Stimulated activated CD8-positive, alpha-beta memory T cell treated with anti-CD3 and anti-CD28 coated beads, Interleukin-12 subunit alpha, Interleukin-12 subunit beta, amount 100 ng/mL, for 1 hour (primary cell): ENCODE results near the gene ELF2.
"Not testable (repeated sequence)": the region's sequence is repeated elsewhere in the genome, so short reads cannot be mapped to it uniquely, and the experiment has no call there.

Source experiments
- DNase-seq: peaks from one replicate; pipeline ENCODE4 v3.0.0-alpha.2; 2020; ENCODE audit warnings: low read depth

The ELF2 gene

DNA sequence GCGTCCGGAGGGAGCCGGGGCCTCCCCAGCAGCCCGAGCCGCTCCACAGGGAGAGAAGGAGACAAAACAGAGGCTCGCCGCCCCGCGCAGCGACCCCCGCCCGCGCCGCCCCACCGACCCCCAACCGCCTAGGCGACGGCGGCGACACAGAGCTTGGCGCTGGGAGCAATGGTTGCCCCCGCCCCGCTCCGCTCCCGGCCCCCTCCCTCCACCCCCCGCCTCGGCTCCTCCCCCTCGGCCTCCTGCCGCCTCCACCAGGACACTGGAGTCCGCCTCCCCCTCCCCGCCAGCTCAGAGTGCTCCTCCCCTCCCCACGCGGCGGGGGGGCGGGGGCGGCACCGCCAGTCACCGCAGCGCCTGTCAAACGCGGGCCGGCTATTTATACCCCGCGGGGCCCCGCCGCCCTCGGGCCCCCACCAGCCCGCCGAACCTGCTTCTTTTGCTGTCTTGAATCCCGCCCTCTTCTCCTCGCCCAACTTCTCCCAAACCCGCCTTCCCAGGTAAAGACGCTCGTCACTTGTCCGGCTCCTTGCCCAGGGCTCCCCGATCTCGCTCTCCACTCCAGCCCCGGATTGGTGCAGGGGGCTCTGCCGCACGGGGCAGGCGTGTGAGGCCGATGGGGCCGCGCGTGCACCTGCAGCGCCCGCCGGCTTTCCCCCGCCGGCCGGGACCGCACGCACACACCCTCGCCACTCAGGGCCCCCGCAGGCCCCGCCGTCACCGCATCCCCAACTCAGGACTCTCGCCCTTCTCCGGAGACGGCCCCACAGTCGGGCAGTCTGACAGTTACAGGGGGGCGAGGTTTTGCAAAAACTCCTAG lies at the start of gene ELF2:
Gene ELF2 (minus strand): TSS at position 170 of the 820 bp plus-strand sequence. CDS start 39,517 bp downstream, outside the sequence.
- DNase-seq = peak; percentile 66

DNA sequence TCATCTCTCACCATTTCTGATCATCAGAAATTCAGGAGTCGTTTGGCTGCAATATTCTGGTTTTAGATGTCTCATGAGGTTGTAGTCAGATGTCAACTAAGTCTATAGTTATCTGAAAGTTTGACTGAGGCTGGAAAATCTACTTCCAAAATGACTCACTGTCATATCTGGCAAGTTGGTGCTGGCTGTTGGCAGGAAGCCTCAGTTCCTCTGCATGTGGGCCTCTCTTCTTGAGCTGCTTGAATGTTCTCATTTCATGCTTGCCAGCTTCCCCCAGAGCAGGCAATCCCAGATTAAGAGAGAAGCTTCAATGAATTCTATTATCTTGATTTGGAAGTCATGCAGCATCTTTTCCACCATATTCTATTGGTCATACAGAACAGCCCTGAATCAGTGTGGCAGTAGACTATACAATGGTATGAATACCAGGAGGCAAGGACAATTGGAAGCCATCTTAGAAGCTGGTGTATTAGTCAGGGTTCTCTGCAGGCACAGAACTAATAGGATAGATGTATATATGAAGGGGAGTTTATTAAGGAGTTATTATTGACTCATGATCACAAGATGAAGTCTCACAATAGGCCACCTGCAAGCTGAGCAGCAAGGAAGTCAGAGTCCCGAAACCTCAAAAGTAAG lies 46.8 kb upstream of the ELF2 start:
- no peak for DNase-seq

DNA sequence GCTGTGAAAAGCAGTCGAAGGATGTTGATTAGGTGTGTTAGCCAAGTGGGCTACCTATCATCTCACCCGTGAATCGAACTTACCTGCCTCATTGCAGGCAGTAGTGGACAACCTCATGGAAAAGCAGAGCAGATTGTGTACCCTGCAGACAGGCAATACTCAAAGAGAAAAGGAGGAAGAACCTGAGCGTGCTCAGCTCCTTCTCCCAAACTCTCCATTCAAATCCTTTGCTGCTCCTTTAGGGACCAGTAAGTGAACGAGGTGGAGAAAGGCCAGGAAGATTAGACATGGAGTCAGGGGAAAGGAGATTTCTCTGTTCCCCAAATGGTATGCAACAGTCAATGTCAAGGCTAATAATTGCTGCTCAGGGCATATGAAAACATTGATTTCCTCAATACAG lies 45.2 kb upstream of the ELF2 start:
- DNase-seq = no peak

DNA sequence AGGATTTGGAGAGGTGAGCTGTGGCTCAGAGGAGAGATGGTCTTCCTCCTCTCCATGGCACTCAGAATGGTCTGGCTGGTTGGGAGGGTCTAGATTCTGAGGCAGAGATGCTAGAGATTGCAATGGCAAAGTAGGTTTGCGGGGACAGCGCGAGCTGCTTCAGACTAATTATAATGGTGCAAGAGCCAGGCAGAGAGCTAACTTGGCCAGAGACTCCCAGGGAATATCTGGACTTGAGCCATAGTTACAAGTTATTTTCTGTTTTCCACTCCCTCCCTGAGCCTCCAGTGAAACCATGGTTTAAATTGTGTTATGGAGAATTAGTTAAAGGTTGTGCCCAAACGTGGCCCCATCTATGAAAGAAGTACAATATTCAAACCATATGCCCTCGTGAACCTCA lies 44.7 kb upstream of the ELF2 start:
- no peak for DNase-seq

DNA sequence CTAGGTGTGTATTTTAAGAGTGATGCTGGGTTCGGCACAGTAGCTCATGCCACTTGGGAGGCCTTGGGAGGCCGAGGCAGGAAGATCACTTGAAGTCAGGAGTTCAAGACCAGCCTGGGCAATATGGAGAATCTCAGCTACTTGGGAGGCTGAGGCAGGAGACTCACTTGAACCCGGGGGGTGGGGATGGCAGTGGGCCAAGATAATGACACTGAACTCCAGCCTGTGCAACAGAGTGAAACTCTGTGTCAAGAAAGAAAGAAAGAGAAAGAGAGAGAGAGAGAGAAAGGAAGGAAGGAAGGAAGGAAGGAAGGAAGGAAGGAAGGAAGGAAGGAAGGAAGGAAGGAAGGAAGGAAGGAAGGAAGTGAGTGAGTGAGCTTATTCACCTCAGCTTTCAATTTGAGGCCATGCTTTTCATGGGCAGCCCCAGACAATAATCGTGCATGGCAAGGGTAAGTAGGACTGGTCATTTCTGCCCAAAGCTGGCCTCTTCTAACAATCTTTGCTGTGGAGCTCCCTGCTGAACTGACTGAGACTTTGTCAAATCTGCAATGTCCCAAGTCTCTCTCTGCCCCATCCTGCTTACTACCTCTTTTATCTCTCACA lies 42.5 kb upstream of the ELF2 start:
- DNase-seq = no peak

DNA sequence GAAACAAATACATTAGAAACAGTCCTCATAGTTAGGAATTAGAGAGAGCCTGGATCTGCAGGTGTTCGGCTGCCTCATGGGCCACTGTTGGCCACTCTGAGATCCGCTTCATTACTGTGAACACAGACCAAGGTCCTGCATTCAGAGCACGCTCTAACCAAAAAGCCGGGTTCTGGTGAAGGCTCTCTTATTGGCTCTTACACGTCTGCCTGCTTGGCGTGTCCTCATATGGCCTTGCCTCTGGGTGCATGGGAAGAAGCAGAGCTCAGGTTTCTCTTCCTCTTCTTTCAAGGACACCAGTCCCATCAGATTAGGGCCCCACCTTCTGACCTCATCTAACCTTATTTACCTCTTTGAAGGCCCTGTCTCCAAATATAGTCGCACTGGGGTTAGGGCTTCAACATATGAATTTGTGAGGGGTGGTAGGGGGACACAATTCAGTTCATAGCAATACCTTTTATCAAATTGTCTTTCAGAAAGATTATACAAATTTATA lies 37.1 kb upstream of the ELF2 start:
- DNase-seq = no peak

DNA sequence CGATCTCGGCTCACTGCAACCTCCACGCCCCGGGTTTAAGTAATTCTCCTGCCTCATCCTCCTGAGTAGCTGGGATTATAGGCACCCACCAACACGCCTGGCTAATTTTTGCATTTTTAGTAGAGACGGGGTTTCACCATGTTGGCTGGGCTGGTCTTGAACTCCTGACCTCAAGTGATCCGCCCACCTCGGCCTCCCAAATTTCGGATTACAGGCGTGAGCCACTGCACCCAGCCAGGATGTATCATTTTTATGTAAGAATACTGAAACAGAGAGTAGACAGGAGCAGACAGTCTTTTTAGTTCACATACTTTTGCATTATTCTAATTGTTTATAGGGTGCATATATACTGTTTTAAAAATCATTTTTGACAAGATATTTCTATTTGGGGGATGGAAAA lies 36.6 kb upstream of the ELF2 start:
- DNase-seq = not testable (repeated sequence)

DNA sequence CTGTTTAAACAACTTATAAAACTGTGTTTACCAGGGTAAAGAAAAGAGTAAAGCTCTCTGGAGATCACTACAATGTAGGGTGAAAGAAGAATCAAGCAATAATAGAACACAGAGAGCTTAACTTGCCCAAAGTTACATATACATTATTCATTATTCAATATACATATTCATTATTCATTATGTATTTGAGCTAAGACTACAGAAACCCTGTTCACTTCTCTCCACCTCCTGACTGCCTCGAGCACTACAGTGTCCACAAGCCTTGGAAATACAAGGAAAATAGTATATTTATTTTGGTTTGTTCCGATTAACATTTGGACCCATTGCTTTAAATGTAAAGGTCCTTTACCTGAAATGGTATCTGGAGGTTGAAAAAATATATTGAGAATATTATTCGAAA lies 35.9 kb upstream of the ELF2 start:
- DNase-seq = no peak

DNA sequence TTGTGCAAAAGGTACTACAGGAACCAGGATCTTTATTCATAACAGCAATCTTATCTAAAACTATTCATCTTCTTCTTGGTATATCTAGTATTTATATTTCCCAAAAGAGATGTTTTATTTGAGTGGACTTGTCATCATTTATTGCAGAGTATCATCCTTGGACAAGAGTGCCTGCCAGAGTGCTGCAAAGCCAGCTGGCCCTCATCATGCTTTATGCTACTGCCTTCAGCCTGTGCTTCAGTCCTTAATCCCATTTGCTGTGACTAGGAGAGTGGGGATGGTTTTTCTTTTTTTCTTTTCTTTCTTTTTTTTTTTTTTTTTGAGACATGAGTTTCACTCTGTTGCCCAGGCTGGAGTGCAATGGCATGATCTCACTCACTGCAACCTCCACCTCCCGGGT lies 33.5 kb upstream of the ELF2 start:
- no peak for DNase-seq

DNA sequence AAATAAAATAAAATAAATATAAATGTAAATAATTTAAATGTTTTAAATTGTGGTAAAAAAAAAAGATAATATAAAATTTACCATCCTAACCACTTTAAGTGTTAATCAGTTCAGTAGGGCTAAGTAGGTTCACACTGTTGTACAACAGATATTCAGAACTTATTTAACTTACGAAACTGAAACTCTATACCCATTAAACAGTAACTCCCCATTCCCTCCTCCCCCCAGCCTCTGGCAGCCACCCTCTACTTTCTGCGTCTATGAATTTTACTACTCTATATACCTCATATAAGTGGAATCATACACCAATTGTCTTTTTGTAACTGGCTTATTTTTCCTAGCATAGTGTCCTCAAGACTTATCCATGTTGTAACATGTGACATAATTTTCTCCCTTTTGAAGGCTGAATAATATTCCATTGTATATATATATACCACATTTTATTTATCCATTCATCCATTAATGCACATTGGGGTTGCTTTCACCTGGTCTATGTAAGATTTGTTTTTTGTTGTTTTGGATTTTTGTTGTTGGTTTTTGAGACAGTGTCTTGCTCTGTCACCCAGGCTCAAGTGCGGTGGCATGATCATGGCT lies 32.5 kb upstream of the ELF2 start:
- DNase-seq = no peak

DNA sequence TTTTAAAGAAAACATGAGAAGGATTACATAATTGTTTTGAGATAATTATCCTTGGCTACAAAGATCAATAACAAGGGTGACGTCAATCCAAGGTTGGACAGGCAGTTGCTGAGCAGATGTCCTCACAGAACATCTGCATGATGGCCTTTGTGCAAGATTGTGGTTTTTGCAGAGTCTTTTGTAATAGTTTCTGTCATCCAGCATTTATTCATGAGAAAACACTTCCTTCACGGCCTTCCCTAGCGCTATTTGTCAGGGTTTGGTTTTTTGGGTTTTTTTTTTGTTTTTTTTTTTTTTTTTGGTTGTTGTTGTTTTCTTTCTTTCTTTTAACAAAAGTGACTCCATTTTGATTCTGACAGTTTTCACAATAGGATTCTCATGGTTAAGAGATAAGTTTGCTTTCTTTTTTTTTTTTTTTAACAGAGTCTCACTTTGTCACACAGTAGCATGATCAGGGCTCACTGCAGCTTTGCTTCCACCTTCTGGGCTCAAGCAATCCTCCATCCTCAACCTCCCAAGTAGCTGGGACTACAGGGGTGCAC lies 31.5 kb upstream of the ELF2 start:
- no peak for DNase-seq

DNA sequence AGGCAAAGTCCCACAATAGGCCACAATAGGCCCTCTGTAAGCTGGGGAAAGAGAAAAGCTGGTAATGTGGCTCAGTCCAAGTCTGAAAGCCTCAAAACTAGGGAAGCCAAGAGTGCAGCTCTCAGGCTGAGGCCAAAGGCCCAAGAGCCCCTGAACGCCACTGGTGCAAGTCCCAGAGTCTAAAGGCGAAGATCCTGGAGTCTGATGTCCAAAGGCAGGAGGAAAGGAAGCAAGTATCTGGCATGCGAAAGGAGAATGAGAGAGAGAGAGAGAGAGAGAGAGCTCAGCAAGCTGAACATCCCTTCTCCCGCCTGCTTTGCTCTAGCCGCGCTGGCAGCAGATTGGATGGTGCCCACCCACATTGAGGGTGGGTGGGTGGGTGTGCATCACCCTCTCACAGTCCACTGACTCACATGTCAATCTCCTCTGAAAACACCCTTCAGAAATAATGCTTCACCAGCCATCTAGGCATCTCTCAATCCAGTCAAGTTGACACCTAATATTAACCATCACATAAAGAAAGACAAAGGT lies 30.9 kb upstream of the ELF2 start:
- no peak for DNase-seq

DNA sequence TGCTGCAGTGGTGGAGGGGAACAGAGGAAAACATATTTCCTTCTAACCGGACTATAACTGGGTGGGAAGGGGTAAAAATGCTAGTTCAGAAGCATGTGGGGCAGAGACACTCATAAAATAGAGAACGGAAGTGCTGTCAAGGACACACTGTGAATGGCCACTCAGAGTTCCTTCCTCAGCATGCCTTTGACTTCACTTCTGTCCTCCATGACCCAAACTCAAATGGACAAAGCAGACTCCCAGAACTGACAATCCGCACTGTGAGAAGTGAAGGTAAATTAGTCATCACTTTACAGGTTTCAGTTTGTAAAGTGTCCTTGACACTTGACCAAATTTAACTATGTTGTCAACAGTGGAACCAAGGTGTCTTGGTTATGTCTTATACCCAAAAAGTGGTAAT lies 30.2 kb upstream of the ELF2 start:
- no peak for DNase-seq

DNA sequence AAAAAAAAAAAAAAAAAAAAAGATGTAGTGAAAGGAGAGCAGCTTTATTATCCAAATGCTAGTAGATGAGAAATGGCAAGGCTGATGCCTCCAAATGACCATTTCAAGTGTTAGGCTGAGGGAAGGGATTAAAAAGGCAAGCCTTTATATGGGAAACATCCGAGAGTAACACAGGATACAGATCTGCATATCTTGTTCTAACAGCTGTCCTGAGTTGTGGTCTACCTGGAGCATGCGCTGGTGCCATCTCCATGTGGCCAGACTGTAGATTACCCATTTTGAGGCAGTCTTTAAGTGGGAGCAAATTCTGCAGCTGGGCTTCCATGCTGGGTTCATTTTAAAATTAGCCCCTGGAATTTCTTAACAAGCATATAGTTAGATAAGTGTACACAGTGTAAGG lies 26.0 kb upstream of the ELF2 start:
- DNase-seq = no peak

DNA sequence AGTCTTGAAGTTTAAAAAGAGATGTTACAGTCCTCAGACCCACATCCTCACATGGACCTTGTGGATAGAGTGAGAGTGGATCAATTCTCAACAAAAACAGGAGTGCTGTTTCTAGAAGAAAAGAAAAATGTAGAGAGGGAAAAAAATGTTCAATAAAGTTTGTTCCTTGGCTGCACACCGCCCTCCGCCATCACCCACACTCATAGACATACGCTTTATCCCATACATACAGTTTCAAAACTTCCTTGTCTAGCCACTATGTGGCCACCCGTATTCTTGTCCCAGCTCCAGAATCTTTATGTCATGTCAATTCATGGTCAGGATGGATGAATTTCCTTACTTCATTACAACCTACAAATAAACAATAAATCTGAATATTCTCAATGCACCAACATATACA lies 23.5 kb upstream of the ELF2 start:
- DNase-seq = no peak

DNA sequence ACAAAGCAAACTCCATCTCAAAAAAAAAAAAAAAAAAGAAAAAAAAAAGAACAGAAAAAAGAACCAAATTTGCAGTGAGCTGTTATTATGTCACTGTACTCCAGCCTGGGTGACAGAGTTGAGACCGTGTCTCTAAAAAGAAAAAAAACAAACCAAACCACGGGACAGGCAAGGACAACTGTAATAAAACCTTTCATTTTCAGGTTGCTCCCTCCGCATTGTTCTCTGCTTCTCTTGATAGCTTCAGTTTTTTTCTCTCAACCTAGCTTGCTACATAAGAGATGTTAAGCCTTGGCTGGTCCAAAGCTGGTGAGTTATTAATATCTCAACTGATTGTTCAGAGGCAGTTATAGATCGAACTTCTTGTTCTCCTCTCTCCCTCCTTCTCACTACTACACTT lies 23.1 kb upstream of the ELF2 start:
- no peak for DNase-seq

DNA sequence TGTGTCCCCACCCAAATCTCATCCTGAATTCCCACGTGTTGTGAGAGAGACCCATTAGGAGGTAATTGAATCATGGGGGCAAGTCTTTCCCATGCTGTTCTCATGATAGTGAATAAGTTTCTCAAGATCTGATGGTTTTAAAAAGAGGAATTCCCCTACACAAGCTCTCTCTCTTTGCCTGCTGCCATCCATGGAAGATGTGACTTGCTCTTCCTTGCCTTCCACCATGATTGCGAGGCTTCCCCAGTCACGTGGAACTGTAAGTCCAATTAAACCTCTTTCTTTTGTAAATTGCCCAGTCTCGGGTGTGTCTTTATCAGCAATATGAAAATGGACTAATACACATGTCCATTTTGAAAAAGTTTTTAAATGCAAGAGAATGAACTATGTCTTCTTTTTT lies 20.2 kb upstream of the ELF2 start:
- not testable (repeated sequence) for DNase-seq

DNA sequence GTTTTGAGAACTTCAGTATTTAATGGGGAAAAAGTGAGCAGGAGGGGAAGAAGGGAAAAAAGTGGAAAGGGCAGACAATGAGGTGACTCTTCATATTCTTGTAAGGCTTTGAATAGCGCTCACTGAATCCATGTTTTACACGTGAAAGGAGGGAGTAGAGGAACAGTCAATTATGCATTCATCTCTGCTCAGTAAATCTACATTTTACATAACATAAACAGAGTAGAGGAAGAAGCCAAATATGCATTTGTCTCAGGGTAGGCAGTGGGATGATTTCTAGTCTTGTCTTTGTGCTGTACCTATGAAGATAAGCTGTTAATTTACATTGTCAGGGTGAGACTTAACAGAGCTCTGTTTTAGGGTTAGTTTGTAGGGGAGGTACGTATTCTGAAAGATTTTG lies 19.4 kb upstream of the ELF2 start:
- no peak for DNase-seq

DNA sequence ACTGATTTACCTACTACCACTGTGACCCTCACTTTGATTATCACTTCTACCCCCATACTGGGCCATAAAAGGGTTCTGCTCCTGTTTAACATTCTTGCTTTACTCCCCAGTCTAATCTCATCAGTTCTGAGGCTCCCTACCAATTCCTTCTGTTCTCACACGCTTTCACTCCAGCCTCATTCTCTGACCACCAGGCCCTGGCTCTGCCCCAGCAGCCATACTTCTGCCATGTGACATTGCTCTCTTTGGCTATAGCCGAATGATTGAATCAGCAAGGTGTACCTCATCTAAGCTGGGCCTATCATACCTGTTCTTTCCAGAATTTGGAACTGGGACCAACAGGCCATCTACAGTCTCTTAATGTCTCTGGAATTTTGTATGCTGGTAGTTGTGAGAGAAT lies 14.4 kb upstream of the ELF2 start:
- DNase-seq = no peak

DNA sequence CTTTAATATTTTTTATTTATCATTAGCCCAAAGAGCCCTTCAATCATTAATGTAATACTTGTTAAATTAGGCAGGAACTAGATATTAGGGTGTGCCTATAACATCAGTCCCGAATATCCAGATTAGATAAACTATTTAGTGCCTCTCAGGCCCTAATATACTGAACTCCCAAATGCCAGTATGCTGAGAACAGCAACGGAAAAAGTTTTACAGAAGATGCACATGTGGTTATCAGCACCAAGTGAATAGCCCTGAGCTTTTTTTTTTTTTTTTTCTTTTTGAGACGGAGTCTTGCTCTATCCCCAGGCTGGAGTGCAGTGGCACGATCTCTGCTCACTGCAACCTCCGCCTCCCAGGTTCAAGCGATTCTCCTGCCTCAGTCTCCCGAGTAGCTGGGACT lies 13.0 kb upstream of the ELF2 start:
- no peak for DNase-seq

DNA sequence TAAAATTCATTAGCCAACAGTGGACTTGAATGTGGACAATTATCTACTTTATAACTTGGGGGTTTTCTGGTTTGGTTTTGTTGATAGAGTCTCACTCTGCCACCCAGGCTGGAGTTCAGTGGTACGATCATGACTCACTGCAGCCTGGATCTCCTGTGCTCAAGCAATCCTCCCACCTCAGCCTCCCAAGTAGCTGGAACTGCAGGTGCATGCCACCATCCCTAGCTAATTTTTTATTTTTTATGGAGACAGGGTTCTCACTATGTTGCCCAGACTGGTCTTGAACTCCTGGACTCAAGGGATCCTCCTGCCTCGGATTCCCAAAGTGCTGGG lies 12.4 kb upstream of the ELF2 start:
- no peak for DNase-seq

DNA sequence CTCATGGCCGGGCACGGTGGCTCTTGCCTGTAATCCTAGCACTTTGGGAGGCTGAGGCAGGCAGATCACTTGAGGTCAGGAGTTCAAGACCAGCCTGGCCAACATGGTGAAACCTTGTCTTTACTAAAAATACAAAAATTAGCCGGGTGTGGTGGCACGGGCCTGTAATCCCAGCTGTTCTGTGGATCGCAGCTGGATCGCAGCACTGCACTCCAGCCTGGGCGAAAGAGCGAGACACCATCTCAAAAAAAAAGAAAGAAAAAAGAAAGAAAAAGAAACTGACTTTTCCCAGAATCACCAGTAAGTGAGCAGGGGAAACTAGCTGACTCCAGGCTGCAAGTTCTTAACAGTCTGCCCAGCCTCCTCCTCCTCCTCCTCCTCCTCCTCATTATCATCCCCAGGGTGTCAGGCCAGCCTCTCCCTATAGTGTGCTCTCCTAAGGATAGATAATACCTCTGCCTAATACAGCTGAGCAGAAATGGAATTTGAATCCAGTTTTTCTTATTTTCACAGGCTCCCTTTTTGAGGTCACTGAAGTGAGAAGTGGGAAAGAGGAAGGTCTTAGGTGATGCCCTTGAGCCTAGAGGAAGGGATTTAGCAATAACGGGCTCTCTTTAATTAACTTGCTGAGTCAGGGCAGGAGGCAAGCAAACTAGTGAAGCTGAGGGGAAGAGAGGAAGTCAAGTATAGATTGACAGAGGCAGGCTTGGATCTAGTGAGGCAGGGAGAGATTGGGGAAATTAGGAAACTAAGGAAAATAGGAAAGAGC lies 11.8 kb upstream of the ELF2 start:
- DNase-seq = no peak
